ENCODE data around the gene UBE2D1. TPM values are rescaled to one million over a fixed set of nuclear protein-coding genes. Genes with fewer than 3 reads are reported as not detected.

The UBE2D1 gene
- total RNA-seq, 1 experiment from 2014 or later = 21.0 TPM

GRCh38 chr10:58396057-58396456 is 61.3 kb downstream of the UBE2D1 start:
- intact Hi-C loops (cut with micrococcal nuclease; ENCODE audit: unreplicated experiment) = loop anchor here (5.0 kb wide), 1 partner anchor 94 kb away; no protein-coding TSS in a partner anchor
- H3K36me3 ChIP-seq (ENCODE audit: control insufficient read depth, insufficient read depth, low read length) = peaks cover 48% of the 10 kb centered on the region

GRCh38 chr10:58397830-58398229 is 63.0 kb downstream of the UBE2D1 start:
- in situ Hi-C loops (cut with HindIII; ENCODE audit: low pct_unique_long_range_greater_than_20kb, low sequenced_read_pairs) = no loop called here

More at GRCh38 chr10:58396057-58396456, 61.3 kb downstream of the UBE2D1 start:
- H3K9me3 ChIP-seq (ENCODE audit: control insufficient read depth, insufficient read depth, low read depth, low read length) = no peaks in the 10 kb centered on the region
- in situ Hi-C loops (cut with HindIII; ENCODE audit: low pct_unique_long_range_greater_than_20kb, low sequenced_read_pairs) = no loop called here
- no peaks in the 10 kb centered on the region for H3K27me3 ChIP-seq (ENCODE audit: control insufficient read depth, insufficient read depth, low read length)
- CTCF ChIA-PET = no interaction called here
- DNase-seq (ENCODE audit: low read depth, low spot score) (no peak), ATAC-seq (no peak)
- no peak for TF ChIP-seq REST (IDR thresholded peaks at IDR 0.05; ENCODE audit: insufficient read depth in 1 of 2, low read depth in 2 of 2, low read length in 1 of 2)
- no peak for TF ChIP-seq CTCF (IDR thresholded peaks at IDR 0.05)
- no peak for TF ChIP-seq POLR2AphosphoS5 (IDR thresholded peaks at IDR 0.05; ENCODE audit: low read depth, low read length)
- no peak for TF ChIP-seq SIN3A (IDR thresholded peaks at IDR 0.05; ENCODE audit: borderline replicate concordance, insufficient read depth, low read depth, low read length)
- no peak overlapping the region for H3K4me3 ChIP-seq (ENCODE audit: low read depth in 2 of 2, low read length in 2 of 2)
- no peaks in the 10 kb centered on the region for H3K4me1 ChIP-seq (ENCODE audit: control insufficient read depth, insufficient read depth, low read length)
- H3K27ac ChIP-seq (ENCODE audit: low read length) = no peak overlapping the region
- POLR2A ChIA-PET = no interaction called here
- no TSS peak for BruUV-seq (replicated peaks)

More at GRCh38 chr10:58397830-58398229, 63.0 kb downstream of the UBE2D1 start:
- Histone ChIP-seq H3K4me3 (ENCODE audit: low read depth in 2 of 2, low read length in 2 of 2) (no peak overlapping the region), H3K9me3 (ENCODE audit: control insufficient read depth, insufficient read depth, low read depth, low read length) (no peaks in the 10 kb centered on the region), H3K27me3 (ENCODE audit: control insufficient read depth, insufficient read depth, low read length) (no peaks in the 10 kb centered on the region), H3K4me1 (ENCODE audit: control insufficient read depth, insufficient read depth, low read length) (no peaks in the 10 kb centered on the region), H3K36me3 (ENCODE audit: control insufficient read depth, insufficient read depth, low read length) (peaks cover 37% of the 10 kb centered on the region), H3K27ac (ENCODE audit: low read length) (no peak overlapping the region)
- POLR2A ChIA-PET = no interaction called here
- ATAC-seq = no peak
- intact Hi-C loops (cut with micrococcal nuclease; ENCODE audit: unreplicated experiment) = loop anchor here (5.0 kb wide), 1 partner anchor 96 kb away; no protein-coding TSS in a partner anchor
- no peak for DNase-seq (ENCODE audit: low read depth, low spot score)
- CTCF ChIA-PET = no interaction called here
- no TSS peak for BruUV-seq (replicated peaks)
- TF ChIP-seq REST (IDR thresholded peaks at IDR 0.05; ENCODE audit: insufficient read depth in 1 of 2, low read depth in 2 of 2, low read length in 1 of 2) (no peak), CTCF (IDR thresholded peaks at IDR 0.05) (no peak), SIN3A (IDR thresholded peaks at IDR 0.05; ENCODE audit: borderline replicate concordance, insufficient read depth, low read depth, low read length) (no peak), POLR2AphosphoS5 (IDR thresholded peaks at IDR 0.05; ENCODE audit: low read depth, low read length) (no peak), TCF7L2 (IDR thresholded peaks at IDR 0.05; ENCODE audit: low read depth, low read length) (no peak)

Measured in Panc1 (cell line).